Measurements from ENCODE around the gene ANK3. TPM values are rescaled to one million over a fixed set of nuclear protein-coding genes. Genes with fewer than 3 reads are reported as not detected.

Gene ANK3
- total RNA-seq, 1 experiment from 2014 or later: 29.8 TPM

DNA sequence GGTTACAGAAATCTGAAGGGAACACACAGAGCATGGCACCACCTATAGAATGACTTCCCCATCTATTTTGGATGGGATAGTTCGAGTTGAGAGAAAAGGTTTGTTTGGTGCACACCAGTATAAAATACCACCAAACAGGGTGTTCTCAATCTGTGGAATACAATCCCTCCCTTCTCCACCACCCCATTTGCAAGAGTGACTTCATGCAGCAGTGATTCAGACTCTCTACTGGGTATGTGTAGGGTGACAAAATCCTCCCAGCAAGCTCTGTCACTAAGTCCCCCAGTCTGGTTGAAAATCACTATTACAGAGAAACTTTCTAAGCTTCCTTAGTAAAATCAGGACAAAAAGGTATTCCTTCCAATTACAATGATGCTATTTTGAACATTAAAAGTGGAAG is 69.0 kb downstream of the ANK3 start:
- intact Hi-C loops (cut with micrococcal nuclease; ENCODE audit: unreplicated experiment): no loop called here
- Mint-ChIP-seq H3K9me3 (ENCODE audit: low read depth, unreplicated experiment) (no peaks in the 10 kb centered on the region), H3K4me1 (ENCODE audit: low read depth, unreplicated experiment) (no peaks in the 10 kb centered on the region), H3K27ac (ENCODE audit: unreplicated experiment) (no peak overlapping the region), H3K36me3 (ENCODE audit: insufficient read depth, unreplicated experiment) (no peaks in the 10 kb centered on the region), H3K27me3 (ENCODE audit: unreplicated experiment) (no peaks in the 10 kb centered on the region), H3K4me3 (ENCODE audit: low read depth, unreplicated experiment) (no peak overlapping the region)
- CTCF ChIA-PET: interaction anchor here (0.7 kb wide), 1 partner anchor 66 kb away, joined by 3 read pairs; no protein-coding TSS in a partner anchor
- TF ChIP-seq, protein P1, sequence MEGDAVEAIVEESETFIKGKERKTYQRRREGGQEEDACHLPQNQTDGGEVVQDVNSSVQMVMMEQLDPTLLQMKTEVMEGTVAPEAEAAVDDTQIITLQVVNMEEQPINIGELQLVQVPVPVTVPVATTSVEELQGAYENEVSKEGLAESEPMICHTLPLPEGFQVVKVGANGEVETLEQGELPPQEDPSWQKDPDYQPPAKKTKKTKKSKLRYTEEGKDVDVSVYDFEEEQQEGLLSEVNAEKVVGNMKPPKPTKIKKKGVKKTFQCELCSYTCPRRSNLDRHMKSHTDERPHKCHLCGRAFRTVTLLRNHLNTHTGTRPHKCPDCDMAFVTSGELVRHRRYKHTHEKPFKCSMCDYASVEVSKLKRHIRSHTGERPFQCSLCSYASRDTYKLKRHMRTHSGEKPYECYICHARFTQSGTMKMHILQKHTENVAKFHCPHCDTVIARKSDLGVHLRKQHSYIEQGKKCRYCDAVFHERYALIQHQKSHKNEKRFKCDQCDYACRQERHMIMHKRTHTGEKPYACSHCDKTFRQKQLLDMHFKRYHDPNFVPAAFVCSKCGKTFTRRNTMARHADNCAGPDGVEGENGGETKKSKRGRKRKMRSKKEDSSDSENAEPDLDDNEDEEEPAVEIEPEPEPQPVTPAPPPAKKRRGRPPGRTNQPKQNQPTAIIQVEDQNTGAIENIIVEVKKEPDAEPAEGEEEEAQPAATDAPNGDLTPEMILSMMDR (IDR thresholded peaks at IDR 0.05; ENCODE audit: unreplicated experiment): no peak
- BruUV-seq (replicated peaks): no TSS peak
- DNase-seq: no peak

- no peak for DNase-seq
- Mint-ChIP-seq H3K27ac (ENCODE audit: unreplicated experiment) (no peak overlapping the region), H3K9me3 (ENCODE audit: low read depth, unreplicated experiment) (no peaks in the 10 kb centered on the region), H3K27me3 (ENCODE audit: unreplicated experiment) (no peaks in the 10 kb centered on the region), H3K4me3 (ENCODE audit: low read depth, unreplicated experiment) (no peak overlapping the region), H3K4me1 (ENCODE audit: low read depth, unreplicated experiment) (peaks cover 29% of the 10 kb centered on the region), H3K36me3 (ENCODE audit: insufficient read depth, unreplicated experiment) (no peaks in the 10 kb centered on the region)
- TF ChIP-seq, protein P1 (IDR thresholded peaks at IDR 0.05; ENCODE audit: unreplicated experiment): no peak
- no TSS peak for BruUV-seq (replicated peaks)
- intact Hi-C loops (cut with micrococcal nuclease; ENCODE audit: unreplicated experiment): no loop called here
- CTCF ChIA-PET: no interaction called here
Measured at GRCh38 chr10:60316029-60316428, 73.6 kb downstream of the ANK3 start.

DNA sequence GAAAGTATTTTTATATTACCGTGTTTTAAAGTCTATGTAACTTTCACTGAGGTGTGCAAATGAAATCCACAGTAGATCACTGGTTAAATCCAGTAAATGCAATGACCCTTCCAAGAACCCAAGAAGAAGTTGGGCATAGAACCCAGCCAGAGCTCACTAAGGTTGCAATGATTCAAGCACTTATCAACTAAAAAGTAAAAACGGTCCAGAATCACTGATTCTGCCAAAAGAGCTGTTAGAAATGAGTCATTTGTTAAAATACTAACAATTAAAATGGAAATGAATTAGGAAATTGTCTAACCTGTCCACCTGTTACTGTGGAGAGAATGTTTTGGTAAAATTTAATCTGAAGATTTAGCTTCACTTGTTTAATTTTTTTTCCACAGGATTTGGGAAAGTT is 74.4 kb downstream of the ANK3 start:
- Mint-ChIP-seq H3K4me1 (ENCODE audit: low read depth, unreplicated experiment) (peaks cover 29% of the 10 kb centered on the region), H3K9me3 (ENCODE audit: low read depth, unreplicated experiment) (no peaks in the 10 kb centered on the region), H3K27ac (ENCODE audit: unreplicated experiment) (peak overlapping the region; percentile 73), H3K4me3 (ENCODE audit: low read depth, unreplicated experiment) (no peak overlapping the region), H3K27me3 (ENCODE audit: unreplicated experiment) (no peaks in the 10 kb centered on the region), H3K36me3 (ENCODE audit: insufficient read depth, unreplicated experiment) (no peaks in the 10 kb centered on the region)
- no peak for DNase-seq
- intact Hi-C loops (cut with micrococcal nuclease; ENCODE audit: unreplicated experiment): no loop called here
- BruUV-seq (replicated peaks): no TSS peak
- CTCF ChIA-PET: interaction anchor here (0.7 kb wide), 1 partner anchor 11 kb away, joined by 5 read pairs; no protein-coding TSS in a partner anchor
- TF ChIP-seq, protein P1 (IDR thresholded peaks at IDR 0.05; ENCODE audit: unreplicated experiment): no peak

DNA sequence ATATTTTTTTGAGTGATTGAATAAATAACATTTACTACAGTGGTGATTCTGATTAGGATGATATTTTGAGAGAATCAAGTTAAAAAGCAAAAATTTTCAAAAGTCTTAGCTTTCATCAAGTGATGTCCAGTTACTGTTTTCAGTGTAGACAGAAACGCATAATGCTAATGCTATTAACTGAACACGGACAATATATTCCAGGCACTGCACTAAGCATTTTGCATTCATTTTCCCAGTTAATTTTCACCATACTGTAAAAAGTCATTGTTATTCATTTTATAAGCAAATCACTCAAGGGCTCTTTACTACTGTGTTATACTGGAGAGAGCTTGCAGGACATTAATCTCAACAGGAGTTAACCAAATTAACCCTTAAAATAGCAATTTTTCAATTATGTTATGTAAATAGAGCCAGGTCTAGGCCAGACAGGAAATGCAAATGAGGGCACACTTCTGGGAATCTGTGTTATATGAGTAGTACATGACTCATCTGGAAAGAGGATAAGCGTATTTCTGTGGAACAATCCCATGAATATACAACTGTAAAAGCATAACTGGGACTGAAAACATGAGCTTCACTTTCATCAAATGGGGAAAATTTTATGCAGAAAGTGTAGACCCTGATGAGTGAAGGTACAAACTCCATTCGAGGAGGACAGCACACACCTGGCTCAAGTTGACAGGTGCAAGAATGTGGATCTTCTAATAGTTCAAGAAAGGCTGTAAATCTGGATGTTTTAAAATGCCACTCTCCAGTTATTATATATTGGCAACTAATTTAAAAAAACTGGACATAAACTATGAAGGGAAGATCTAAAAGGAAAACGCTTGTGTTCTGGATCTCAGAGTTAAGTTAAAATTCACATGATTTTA is 75.4 kb downstream of the ANK3 start:
- no peaks in the 10 kb centered on the region for H3K36me3 Mint-ChIP-seq (ENCODE audit: insufficient read depth, unreplicated experiment)
- peak overlapping the region; percentile 73 for H3K27ac Mint-ChIP-seq (ENCODE audit: unreplicated experiment)
- no peaks in the 10 kb centered on the region for H3K27me3 Mint-ChIP-seq (ENCODE audit: unreplicated experiment)
- intact Hi-C loops (cut with micrococcal nuclease; ENCODE audit: unreplicated experiment): no loop called here
- no peaks in the 10 kb centered on the region for H3K9me3 Mint-ChIP-seq (ENCODE audit: low read depth, unreplicated experiment)
- no peak overlapping the region for H3K4me3 Mint-ChIP-seq (ENCODE audit: low read depth, unreplicated experiment)
- CTCF ChIA-PET: interaction anchor here (1.0 to 1.8 kb wide), 2 partner anchors 76 to 262 kb away, joined by 3 to 4 read pairs; no protein-coding TSS in a partner anchor
- TF ChIP-seq, protein P1 (IDR thresholded peaks at IDR 0.05; ENCODE audit: unreplicated experiment): no peak
- peaks cover 29% of the 10 kb centered on the region for H3K4me1 Mint-ChIP-seq (ENCODE audit: low read depth, unreplicated experiment)
- no TSS peak for BruUV-seq (replicated peaks)
- peak; percentile 49 for DNase-seq
